Tongue (tissue), 2 donors: ENCODE data around the gene MUC20. TPM values are rescaled to one million over a fixed set of nuclear protein-coding genes. Genes with fewer than 3 reads are reported as not detected.

Experiments
- DNase-seq: peaks from one replicate; pipeline ENCODE4 v3.0.0-alpha.2; 2015
- total RNA-seq: library from RNA; depleted of rRNA; stranded (reverse); fragments of >200 nt; gene quantifications from one replicate; pipeline ENCODE4 v1.2.3, GENCODE V29; 2014

Gene MUC20
- total RNA-seq, 1 donor from 2014 or later = 11.5 TPM

DNA sequence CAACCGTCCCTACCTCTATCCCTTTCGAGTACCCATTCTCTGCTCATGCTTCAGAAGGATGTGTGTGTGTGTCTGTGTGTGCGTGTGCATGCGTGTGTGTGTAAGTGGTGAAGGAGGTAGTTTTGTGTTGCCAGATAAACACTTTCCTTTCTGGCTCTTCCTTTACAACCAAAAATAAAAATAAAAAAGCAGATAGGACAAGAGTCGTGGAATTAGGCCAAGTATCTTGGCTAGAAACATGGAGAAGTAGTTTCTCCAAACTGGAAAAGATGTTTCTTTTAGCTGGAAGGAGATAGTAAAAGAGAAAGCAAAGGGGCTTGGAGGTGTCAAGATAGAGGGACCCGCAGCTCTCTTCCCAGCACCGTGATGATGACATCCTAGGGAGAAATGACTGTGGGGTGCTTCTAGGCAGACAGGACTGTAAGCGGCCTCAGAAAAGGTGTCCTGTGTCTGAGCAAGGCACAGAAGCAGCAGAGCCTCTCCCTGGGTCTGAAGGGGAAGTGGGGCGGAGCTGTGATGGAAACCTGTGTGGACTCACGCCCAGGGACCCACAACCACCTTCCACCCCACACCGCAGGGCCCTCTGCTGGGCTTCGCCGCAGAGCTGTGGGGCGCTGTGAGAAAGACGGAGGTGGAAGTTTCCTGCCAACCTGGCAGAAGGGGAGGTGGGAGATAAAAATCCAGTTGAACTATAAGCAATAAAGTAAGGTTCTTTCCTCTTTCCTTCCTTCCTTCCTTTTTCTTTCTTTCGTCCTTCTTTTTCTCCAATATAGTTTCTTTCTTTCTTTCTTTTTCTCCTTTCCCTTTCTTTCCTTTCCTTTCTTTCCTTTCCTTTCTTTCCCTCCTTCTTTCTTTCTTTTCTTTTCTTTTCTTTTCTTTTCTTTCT is 35.3 kb downstream of the MUC20 start:
- DNase-seq = no peak

DNA sequence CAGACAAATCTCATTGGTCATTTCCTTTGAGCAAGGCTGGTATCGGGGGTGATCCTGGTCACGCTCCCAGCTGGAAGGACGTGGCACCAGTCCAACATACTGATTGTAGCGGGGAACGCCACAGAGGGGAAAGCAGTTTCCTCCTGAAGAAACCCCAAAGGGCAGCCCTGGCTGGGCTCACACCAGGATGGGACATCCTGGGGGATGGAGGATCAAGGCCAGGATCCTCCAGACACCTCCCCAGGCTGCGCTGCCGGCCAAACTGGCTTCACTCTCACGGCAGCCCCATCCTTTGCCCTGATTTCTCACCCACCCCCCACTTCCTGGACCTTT is 36.6 kb downstream of the MUC20 start:
- peak; percentile 39 for DNase-seq

DNA sequence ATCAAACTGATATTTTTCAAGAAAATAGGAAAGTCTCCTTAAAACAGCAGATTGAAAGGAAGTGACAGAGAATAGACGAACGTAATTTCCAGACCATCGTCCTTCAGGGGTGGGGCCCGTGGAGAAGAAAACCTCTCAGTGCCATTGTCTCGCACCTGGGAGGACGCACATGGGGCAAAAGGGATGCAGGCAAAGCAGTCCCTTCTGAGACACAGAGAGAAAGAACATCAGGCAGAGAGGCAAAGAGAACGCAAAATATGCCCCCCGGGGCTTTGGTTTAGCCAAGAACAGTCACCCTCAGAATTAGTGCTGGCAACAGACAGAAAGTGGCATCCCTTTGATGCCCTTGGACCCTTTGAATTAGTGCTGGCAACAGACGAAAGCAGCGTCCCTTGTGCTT is 37.0 kb downstream of the MUC20 start:
- DNase-seq = no peak

DNA sequence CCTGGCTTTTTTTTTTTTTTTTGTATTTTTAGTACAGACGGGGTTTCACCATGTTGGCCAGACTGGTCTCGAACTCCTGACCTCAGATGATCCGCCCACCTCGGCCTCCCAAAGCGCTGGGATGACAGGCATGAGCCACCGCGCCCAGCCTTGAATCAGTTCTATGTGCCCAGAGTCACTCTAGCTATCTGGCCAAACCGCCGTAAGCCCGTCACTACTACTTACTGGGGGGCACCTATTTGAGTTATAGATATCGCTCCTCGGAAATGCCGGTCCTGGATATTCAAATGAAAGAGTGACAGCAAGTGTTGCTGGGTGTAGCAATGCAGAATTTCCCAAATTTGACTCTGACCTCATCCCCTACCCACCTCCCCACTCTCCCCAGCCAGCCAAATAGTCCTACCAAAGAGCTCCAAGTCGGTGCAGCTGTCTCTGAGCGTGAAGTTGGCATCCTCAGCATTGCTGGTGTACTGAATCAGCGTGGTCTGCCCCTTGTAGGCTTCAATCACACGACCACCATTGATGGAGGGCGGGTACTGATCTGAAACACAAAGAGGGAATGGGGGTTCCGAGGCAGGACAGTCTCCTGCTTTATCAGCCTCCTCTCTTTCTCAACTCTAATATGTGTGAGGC is 38.1 kb downstream of the MUC20 start:
- DNase-seq = peak; percentile 81

DNA sequence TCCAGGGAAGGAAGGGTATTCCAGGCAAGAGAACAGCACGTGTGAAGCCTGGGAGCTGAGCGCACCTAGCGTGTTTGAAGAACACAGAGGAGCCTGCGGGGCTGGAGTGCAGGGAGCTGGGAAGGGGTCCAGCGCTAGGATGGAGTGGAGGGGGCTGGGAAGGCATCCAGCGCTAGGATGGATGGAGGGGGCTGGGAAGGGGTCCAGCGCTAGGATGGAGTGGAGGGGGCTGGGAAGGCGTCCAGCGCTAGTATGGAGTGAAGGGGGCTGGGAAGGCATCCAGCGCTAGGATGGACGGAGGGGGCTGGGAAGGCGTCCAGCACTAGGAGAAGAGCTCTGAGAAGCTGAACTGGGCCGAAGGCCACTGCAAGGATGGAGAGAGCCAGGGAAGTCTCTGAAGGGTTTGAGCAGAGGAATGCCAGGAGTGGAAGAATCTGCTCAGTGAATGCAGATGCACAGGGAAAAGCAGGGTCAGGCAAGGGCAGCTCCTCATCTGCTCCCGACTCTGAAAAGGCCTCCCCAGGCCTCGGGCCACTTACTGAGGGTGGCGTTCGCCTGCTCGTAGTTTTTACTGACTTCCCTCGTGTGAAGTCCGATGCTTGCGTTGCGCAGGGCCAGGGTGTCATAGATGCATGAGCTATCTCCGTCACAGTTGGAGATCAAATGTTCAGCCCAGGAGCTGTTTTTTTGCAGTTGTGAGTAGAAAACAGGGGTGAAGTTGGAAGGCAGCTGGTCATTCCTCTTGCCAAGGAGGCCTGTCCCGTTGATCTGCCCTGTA is 39.8 kb downstream of the MUC20 start:
- DNase-seq = peak; percentile 74

DNA sequence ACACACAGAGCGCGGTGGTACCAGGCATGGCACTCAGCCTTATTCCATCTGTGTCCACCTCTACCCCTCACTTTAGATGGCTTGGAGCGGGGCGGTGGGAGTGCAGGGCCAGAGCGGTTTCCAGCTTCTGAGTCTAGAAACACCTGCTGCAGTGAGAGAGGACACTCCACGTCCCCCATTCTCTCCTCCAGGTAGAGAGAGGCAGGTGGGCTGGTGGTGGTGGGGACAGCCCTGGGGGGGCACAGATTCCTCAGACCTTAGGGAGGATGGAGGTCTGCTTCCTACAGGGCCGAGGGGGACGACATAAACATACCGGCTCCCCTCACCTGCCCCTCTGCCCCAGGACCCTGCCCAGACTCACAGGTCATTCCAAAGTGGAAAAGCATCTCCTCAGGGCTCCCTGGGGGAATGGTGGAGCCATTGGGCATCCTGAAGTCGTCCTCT is 40.4 kb downstream of the MUC20 start:
- DNase-seq = no peak

DNA sequence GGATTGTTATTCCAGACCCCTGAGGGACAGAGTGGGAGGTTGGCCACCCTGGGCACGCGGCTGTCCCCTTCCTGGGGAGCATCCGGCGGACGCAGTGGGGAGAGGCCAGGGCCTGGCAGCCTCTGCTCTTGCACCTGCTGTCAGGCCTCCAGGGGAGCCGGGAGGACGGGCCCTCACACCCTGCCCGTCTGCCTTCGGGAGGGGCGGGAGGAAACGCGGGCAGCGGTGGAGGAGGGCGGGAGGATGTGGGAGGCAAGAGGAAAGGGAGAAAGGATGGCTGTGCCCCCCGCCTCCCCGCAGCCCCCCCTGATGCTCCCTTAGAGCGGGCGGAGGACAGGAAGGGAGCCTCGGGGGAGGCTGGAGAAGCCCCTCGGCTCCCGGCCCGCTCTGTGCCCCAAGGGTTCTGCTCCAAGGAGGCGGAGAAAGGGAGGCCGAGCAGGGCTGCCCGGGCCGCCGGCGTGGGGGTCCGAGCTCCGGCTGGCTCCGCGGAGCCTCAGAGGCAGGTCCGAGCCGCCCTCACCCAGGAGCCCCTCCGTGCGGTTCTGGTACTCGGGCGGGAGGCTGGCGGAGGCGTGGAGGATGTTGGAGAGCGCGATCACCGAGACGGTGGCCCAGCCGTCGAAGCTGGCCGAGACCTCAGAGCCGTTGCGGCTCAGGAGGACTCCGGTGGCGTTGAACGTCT is 40.9 kb downstream of the MUC20 start:
- no peak for DNase-seq

DNA sequence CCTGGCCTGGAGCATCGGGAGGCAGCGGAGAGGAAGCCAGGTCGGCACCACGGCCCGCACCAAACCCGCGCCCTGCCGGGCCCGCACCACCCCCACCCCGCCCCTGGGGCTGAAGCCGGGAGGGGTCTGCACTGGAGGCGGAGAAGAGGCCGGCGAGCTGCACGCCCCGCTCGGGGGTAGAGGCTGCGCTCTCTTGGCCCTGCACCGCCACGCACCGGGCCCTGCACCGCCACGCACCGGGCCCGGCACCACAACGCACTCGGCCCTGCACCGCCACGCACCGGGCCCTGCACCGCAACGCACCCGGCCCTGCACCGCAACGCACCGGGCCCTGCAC is 41.4 kb downstream of the MUC20 start:
- no peak for DNase-seq

DNA sequence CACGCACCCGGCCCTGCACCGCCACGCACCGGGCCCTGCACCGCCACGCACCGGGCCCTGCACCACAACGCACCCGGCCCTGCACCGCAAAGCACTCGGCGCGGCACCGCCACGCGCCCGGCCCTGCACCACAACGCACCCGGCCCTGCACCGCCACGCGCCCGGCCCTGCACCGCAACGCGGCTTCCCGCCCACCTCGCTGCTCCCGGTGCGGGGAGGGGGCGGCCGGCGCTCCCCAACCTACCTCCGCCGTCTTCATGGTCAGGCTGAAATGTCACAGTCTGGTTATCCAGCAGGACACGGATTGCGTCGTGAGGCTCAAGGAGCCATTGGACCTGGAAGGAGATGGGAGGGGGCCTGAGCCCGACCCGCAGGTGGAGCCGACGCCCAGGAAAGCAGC is 41.8 kb downstream of the MUC20 start:
- no peak for DNase-seq

DNA sequence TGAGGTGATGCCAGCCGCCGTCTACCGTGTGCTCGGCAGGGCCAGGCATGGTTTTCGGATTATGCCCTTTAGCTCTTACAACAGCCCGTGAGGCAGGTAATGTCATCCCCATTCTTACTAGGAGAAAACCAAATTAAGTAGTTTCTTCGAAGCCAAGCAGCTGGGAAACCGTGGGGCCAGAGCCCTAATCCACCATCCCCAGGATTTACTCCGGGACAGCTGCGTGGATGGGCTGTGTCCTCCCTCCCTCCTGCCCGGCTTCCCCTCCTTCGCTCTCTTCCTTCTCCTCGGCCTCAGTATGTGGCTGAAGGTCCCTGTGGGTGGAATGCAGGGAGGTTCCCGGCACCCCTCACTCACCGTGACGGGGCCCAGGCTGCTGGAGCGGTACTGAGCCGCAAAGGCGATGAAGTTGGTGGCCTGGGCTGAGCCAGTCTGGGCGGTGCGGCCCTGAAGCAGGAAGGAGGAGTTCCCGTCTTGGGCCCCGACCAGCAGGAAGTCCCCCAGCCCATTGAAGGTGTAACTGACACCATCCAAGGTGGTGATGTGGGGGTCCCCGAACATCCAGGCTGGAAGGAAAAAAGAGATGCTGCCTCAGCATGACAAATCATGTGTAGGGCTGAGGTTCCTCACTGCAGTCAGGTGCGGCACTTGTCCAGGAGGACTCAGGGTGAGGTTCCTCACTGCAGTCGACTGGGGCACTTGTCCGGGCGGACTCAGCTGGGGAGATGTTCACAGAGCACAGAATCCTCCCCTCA is 42.5 kb downstream of the MUC20 start:
- peak; percentile 83 for DNase-seq

DNA sequence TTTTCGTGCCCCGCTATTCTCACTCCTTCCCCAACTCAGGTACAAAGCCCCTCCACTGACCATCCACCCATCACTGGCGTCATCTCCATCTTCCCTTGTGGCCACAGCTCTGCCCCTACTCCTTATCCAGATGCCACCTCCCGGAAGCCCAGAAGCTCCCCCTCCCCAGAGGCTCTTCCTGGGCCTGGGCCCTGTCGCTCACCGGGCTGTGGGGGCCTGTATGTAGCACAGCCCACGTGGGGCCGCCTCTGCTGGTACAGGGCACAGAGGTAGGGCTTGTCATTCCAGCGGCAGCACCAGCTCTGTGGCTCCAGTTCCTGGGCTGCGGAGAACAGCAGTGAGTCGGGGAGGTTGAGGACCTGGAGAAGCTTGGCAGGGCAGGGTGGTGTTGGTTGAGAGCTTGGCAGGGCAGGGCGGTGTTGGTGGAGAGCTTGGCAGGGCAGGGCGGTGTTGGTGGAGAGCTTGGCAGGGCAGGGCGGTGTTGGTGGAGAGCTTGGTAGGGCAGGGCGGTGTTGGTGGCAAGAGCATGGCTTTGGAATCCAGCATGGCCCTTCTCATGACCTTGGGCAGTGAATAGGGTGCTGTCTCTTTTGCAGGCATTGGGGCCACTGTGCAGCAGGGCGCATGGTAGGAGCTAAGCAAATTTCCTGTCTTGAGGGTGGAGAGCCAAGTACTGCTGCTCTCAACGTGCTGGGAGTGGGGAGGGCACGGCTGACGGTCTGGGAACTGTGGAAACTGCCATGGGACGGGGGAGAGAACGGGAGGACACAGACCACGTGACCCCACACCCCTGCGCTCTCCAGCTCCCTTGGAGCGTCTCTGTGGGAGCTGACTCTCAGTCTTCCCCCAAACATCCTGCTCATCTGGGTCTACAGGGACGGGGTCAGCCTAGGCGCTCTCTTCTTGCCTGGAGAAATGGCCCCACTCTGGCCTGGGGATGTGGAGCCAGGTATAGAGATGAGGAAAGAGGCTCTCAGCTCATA is 43.4 kb downstream of the MUC20 start:
- DNase-seq = no peak

DNA sequence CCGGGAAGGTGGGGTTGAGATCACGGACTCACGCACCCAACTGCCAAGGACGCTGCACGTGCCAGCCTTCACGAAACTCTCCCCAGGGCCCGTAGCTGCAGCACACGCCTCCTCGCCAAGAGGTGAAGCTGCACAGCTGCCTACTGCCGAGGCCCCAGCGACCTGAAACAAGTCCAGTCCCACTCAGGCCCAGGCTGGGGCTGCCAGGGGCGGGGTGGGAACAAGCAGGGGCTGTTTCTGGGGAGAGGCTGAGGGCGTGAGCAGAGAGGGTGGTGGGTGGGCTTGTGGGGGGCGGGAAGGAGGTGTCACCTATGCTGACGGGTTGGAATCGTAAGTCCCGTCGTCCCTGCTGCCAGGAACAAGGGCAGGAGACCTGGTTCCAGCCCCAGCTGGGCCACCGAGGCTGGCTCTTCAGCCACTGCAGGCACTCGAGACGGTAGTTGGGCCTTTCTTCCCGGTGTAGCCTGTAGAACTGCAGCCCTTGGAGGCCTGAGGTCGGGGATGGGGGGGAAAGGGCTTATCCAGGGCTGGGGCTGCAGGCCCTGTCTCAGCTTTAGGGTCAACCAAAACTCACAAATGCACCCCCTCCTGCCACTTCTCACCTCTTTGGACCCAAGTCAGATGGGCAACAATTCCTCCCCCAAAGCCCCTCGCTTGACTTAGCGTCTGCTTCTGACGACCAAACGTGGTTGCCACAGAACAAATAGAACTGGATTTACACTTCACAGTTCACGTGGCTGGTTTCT is 44.4 kb downstream of the MUC20 start:
- no peak for DNase-seq

DNA sequence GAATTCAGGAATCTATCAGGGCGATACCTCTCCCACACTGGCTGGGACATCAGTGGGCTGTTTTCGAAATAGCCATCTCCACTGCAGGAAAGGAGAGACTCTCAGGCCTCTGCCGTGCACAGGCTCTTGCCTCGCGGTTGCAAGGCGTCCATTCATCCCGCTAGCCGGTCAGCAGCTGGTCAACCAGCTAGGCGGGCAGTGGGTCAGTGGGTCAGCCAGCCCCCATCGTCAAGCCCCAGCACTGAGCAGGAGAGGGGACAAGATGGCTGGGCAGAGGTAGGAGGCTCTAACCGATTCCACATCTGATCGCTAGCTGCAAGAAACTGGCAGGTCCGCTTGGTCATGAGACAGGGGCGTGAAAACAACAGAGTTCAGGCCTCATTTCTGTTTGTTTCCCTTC is 45.9 kb downstream of the MUC20 start:
- DNase-seq = no peak

DNA sequence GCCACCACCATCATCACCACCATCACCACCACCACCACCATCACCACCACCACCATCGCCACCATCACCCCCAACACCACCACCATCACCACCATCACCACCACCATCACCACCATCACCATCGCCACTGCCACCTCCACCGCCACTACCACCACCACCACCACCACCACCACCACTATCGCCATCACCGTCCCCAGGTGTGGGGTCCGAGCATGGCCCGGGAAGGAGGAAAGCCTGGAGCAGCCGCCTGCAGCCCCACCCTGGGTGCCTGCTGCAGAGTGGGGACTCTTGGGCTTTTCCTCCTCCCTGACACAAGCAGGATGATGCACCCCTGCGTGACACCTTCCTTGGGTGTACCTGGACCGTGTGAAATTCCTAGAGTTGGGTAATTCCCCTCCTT is 47.0 kb downstream of the MUC20 start:
- no peak for DNase-seq

DNA sequence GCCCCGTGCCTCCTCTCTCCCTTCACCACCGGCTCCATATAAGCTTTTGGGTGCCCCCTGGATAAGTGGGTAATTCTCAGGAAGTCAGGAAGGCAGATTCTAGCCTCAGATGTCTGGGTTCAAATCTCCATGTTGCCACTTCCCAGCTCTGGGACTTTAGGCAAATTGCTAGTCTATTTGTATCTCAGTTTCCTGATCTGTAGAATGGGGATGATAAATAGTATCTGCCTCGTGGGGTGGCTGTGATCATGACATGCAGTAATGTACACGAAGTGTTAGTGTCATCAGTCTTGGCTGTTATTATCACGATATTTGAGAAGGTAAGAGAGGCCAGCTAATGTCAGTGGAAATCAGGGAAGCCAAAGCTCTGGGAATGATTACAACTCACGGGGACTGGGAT is 47.6 kb downstream of the MUC20 start:
- DNase-seq = no peak

DNA sequence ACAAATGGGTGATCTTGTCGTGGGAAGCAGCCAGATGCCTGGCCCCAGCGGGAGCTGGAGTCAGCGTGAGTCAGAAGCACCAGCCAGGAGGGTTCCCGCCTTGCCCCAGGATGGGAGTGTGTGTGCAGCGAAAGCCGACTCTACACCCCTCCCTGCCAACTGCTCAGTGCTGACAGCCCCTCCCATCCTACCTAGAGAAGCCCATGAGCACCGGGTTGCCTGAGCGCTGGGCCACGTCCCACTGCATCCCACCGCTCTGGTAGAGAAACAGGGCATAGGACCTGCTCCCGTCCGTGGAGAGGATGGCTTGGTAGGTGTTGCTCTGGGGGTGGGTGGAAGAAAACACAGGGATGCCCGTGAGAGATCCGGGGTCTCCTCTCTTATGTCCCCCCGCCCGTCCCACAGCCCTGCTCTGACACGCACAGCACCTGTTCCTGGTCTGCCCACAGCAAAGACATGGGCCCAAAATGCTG is 48.1 kb downstream of the MUC20 start:
- DNase-seq = no peak

DNA sequence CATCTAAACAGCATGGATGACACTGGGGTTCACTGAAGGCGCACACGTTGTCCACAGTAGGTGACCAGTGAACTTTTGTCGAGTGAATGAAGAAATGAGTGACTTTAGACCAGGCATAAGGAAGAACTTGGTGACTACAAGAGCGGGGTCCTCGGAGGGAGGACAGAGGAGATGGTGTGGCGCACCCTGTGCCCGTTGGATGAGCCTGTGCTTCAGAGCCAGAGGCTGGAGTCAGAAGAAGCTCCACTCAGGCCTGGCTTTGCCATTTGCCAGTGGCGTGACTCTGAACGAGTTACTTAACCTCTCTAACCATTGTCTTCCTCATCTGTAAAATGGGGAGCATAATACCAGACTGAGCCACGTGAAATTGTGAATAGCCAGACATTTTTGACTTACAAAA is 48.8 kb downstream of the MUC20 start:
- no peak for DNase-seq

DNA sequence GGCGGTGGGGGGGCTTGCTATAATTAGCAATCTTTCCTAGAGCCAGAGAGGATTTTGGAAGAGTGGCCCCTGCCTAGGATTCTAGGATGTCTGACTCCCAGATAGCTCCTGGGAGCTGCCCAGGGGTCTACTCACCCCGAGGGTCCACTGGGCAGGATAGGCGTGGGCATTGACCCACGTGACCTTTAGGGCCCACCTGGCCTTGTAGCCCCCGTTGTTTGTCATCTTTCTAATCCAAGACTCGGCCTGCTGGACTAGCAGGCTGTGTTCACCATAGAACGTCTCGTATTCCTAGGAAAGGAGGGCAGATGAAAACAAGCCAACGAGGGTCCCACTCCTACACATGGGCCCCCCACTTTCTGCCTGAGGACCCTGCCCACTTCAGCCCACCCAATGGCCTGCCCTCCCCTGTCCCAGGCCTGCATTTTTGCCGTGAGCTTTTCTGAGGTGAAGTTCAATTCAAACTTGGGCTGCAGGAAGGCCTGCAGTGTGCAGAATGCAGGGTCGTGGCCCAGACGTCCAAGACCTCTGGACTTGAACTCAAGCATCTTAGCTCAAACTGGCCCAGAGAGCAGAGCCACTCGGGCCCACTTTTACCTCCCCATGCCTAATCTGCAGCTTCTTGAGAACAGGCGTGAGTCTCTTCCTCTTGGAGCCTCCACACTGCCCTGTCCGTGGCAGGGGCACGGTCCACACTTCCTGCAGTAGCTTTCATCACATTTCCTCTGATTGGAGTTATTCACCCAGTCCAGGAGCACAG is 49.5 kb downstream of the MUC20 start:
- DNase-seq = no peak
